Urinary bladder (tissue), 4 donors: Measurements from ENCODE around the gene NAP1L5. TPM values are rescaled to one million over a fixed set of nuclear protein-coding genes. Genes with fewer than 3 reads are reported as not detected.

ENCODE experiments used
- DNase-seq: peaks from one replicate; pipeline ENCODE4 v3.0.0-alpha.2; 2015; ENCODE audit errors: extremely low spot score
- H3K27ac ChIP-seq: one replicate; pipeline ENCODE4 v1.5.1; 2013; ENCODE audit warnings: low read depth, mild to moderate bottlenecking, moderate library complexity
- H3K36me3 ChIP-seq: one replicate; pipeline ENCODE4 v1.6.1; 2013; ENCODE audit warnings: mild to moderate bottlenecking, moderate library complexity; ENCODE audit not compliant: insufficient read depth
- H3K4me1 ChIP-seq: one replicate; pipeline ENCODE4 v1.6.1; 2013; ENCODE audit warnings: mild to moderate bottlenecking, moderate library complexity; ENCODE audit not compliant: insufficient read depth
- H3K4me3 ChIP-seq: one replicate; pipeline ENCODE4 v1.5.1; 2013; ENCODE audit warnings: low read depth, low read length
- WGBS: extraction: QIAGEN DNeasy Blood & Tissue Kit; methylation state at CpG from one replicate; pipeline ENCODE4 v1.1.7; 2013; 5-methylcytosine and 5-hydroxymethylcytosine counted together
- polyA plus RNA-seq: library from polyadenylated mRNA; stranded (reverse); fragments of 200-250 nt; gene quantifications from one replicate; pipeline ENCODE4 v1.2.3, GENCODE V29; 2013
- total RNA-seq: library from RNA; depleted of rRNA; stranded (reverse); fragments of >200 nt; gene quantifications from one replicate; pipeline ENCODE4 v1.2.3, GENCODE V29; 2014
- donor health status: healthy with polysubstance abuse.
- donor health status: healthy.

Gene NAP1L5, protein sequence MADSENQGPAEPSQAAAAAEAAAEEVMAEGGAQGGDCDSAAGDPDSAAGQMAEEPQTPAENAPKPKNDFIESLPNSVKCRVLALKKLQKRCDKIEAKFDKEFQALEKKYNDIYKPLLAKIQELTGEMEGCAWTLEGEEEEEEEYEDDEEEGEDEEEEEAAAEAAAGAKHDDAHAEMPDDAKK
- total RNA-seq: 19.4 TPM
- 10.2 TPM for polyA plus RNA-seq

GRCh38 chr4:88697588-88698329 lies at the start of gene NAP1L5:
Gene NAP1L5, minus strand, starts transcription at chr4:88697829. Its CDS starts 75 bp downstream, at chr4:88697754.
- Histone ChIP-seq H3K4me1 (peaks cover 1% of the 10 kb centered on the region), H3K4me3 (peak within 1 kb of the TSS; percentile 39), H3K36me3 (peaks cover 1% of the 10 kb centered on the region), H3K27ac (no peak within 1 kb of the TSS)
- no peak for DNase-seq
- WGBS: 57% methylated on average over 40 of the region's 40 CpGs

GRCh38 chr4:88747351-88747750 lies 49.7 kb upstream of the NAP1L5 start:
- Histone ChIP-seq H3K36me3 (peaks cover 14% of the 10 kb centered on the region), H3K4me1 (no peaks in the 10 kb centered on the region), H3K4me3 (no peak overlapping the region), H3K27ac (no peak overlapping the region)
- no peak for DNase-seq
- 96% methylated on average over 7 of the region's 7 CpGs for WGBS

- DNase-seq: no peak
- H3K4me1 ChIP-seq: no peaks in the 10 kb centered on the region
- H3K27ac ChIP-seq: no peak overlapping the region
- 53% methylated on average over 5 of the region's 5 CpGs for WGBS
- peaks cover 14% of the 10 kb centered on the region for H3K36me3 ChIP-seq
- no peak overlapping the region for H3K4me3 ChIP-seq
Observed at GRCh38 chr4:88746206-88746605, 48.6 kb upstream of the NAP1L5 start.

DNA sequence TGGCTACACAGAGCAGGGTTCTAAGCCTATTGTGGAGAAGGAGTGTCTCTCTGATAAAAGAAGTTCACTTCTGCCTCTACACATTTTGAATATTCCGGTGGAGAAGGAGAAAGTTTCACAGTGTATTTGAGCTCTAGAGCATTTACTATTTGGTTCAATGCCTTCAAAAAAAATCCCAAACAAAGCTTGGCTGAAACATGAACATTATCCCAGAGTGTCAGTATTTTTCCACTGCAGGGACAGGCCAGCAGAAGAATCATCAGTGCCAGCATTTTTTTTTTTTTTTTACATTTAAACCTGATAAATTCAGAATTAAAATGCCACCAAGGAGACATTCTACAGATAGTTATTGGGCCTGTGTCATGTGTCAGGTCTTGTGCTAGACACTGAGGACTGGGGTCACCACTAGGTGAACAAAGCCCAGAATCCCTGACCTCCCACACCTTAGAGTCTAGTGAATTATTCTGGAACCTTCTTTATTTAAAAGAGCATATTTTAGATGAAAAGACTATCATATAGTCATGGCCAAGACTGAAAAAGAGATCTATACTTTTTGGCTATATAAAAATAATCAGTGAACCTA lies 48.0 kb upstream of the NAP1L5 start:
- Histone ChIP-seq H3K4me1 (no peaks in the 10 kb centered on the region), H3K36me3 (peaks cover 14% of the 10 kb centered on the region), H3K4me3 (no peak overlapping the region), H3K27ac (no peak overlapping the region)
- no peak for DNase-seq
- WGBS: 56% methylated on average over 1 of the region's 1 CpG

GRCh38 chr4:88745175-88745574 lies 47.5 kb upstream of the NAP1L5 start:
- Histone ChIP-seq H3K36me3 (peaks cover 12% of the 10 kb centered on the region), H3K4me1 (no peaks in the 10 kb centered on the region), H3K27ac (no peak overlapping the region), H3K4me3 (no peak overlapping the region)
- DNase-seq: no peak
- 88% methylated on average over 1 of the region's 1 CpG for WGBS

DNA sequence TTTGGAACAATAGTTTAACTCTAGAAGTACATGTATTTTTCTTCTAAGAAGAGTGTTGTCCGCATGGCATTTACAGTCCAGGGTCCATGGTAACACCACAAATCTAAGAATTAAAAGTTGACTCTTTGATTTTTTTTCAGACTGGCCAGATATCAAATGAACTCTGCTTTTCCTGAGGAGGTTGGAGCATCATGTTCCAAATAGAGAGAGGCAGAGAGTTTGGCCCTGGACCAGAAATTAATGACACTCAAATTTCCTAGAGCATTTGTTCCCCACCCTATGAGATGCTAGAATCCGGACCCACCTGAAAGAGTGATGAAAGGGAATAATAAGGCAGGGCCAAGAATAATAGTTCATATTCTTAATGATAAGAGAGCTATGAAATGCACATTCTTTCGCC lies 47.0 kb upstream of the NAP1L5 start:
- Histone ChIP-seq H3K4me3 (no peak overlapping the region), H3K36me3 (peaks cover 12% of the 10 kb centered on the region), H3K27ac (no peak overlapping the region), H3K4me1 (no peaks in the 10 kb centered on the region)
- DNase-seq: no peak
- WGBS: 92% methylated on average over 3 of the region's 3 CpGs

- WGBS: 93% methylated on average over 3 of the region's 3 CpGs
- Histone ChIP-seq H3K27ac (no peak overlapping the region), H3K4me1 (no peaks in the 10 kb centered on the region), H3K4me3 (no peak overlapping the region), H3K36me3 (peaks cover 8% of the 10 kb centered on the region)
- no peak for DNase-seq
Observed at GRCh38 chr4:88743696-88744095, 46.1 kb upstream of the NAP1L5 start.

GRCh38 chr4:88742561-88742960 lies 44.9 kb upstream of the NAP1L5 start:
- DNase-seq: no peak
- no peak overlapping the region for H3K27ac ChIP-seq
- peaks cover 5% of the 10 kb centered on the region for H3K36me3 ChIP-seq
- WGBS: 70% methylated on average over 2 of the region's 2 CpGs
- no peaks in the 10 kb centered on the region for H3K4me1 ChIP-seq
- no peak overlapping the region for H3K4me3 ChIP-seq

GRCh38 chr4:88738180-88738579 lies 40.6 kb upstream of the NAP1L5 start:
- H3K4me1 ChIP-seq: no peaks in the 10 kb centered on the region
- no peak overlapping the region for H3K27ac ChIP-seq
- H3K36me3 ChIP-seq: no peaks in the 10 kb centered on the region
- DNase-seq: no peak
- no peak overlapping the region for H3K4me3 ChIP-seq
- WGBS: 89% methylated on average over 4 of the region's 4 CpGs

DNA sequence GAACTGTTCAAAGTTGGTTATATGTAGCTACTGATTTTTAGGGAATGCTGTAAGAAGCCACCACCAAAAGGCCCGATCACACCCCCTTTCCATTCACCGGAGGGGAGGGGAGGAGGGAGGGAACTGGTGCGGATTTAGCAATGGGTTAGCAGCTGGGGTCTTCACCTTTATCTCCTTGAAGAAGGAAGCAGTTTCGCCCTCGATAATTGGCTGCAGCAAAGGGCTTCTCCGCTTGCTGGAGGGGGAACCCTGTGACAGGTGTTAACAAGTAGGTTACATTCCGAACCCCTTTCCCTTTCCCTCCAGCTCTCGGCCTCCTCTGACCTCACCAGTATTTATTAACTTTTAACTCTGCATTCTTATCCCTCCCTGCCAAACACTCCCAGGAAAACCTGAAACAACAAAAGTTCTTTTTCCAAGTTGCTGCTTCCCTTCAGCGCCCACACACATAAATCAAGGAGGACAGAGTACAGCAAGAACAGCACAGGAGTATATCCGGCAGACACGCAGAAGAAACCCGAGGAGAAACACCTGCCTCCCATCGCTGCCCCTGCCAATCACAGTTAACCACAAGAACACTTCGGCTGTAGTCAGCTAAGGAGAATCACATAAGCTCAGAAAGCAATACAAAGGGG lies 39.8 kb upstream of the NAP1L5 start:
- peak; percentile 54 for DNase-seq
- no peak overlapping the region for H3K4me3 ChIP-seq
- 53% methylated on average over 14 of the region's 14 CpGs for WGBS
- H3K36me3 ChIP-seq: no peaks in the 10 kb centered on the region
- H3K27ac ChIP-seq: no peak overlapping the region
- no peaks in the 10 kb centered on the region for H3K4me1 ChIP-seq

DNA sequence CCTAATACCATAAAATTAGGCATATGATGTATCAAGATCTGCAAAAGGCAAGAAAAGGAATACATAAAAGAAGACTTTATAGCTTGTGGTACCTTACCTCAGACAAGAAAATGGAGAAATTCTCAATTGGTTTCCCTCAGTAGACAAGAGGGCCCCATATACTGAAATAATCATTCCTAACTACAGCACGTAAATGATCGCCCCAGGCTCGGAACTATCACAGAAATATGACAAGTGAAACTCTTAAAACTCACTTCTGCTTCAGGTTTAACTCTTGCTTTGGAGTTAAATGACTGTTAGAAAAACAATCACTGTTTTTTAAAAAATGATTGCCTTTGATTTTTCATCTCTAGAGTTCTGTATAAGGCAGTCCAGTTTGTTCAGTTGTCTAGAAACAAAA lies 38.6 kb upstream of the NAP1L5 start:
- Histone ChIP-seq H3K4me3 (no peak overlapping the region), H3K4me1 (no peaks in the 10 kb centered on the region), H3K27ac (no peak overlapping the region), H3K36me3 (peaks cover 3% of the 10 kb centered on the region)
- WGBS: 83% methylated on average over 3 of the region's 3 CpGs
- no peak for DNase-seq

DNA sequence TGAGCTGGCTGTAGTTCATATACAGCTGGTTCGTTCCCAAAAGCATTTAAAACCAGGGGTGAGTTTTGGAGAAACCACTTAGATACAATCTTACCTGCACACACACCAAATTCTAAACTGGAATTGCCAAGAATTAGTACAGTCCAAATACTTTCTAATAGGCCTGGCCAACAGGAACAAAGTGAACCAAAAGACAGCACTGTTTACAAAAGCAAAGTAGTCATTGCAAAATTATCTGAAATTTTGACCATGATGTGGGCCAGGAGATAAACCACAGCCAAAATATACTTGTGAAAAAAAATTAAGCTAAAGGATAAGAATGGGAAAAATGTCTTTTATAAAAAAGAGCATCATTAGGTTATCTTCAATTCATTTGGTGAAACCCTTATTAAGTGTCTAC lies 37.9 kb upstream of the NAP1L5 start:
- Histone ChIP-seq H3K4me1 (no peaks in the 10 kb centered on the region), H3K4me3 (no peak overlapping the region), H3K27ac (no peak overlapping the region), H3K36me3 (peaks cover 3% of the 10 kb centered on the region)
- no peak for DNase-seq
- 60% methylated on average over 1 of the region's 1 CpG for WGBS

DNA sequence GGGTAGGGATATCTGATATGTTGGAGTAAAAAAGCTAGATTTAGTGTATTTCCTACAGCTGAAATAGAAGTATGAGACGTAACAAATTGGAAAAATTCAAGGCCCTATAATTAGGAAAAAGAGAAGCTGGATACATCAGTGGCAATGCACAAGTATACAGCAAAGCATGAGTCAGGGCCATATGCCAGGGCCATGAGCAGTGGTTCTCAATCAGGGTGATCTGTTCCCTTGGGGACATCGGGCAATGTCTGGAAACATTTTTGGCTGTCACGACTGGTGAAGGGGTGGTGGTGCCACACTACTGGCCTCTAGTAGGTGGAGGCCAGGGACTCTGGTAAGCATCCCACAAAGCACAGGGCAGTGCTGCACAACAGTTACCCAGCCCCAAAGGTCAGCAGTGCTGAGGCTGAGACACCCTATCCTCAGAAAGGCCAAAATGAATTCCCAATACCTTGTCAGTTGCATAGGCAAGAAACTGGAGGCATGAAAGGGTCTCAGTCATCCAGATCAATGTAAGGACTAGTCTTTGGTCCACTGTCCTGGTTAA lies 36.8 kb upstream of the NAP1L5 start:
- Histone ChIP-seq H3K36me3 (peaks cover 3% of the 10 kb centered on the region), H3K4me3 (no peak overlapping the region), H3K4me1 (no peaks in the 10 kb centered on the region), H3K27ac (peak overlapping the region; percentile 16)
- 79% methylated on average over 3 of the region's 3 CpGs for WGBS
- DNase-seq: no peak
